ENCODE measurements around the gene LYZL6.
"Not testable (repeated sequence)": the region's sequence is repeated elsewhere in the genome, so short reads cannot be mapped to it uniquely, and the experiment has no call there.

The LYZL6 gene

GRCh38 chr17:35906926-35907637 lies 36.4 kb downstream of the LYZL6 start:
- no peak for DNase-seq (ENCODE audit: low read depth)

- DNase-seq (ENCODE audit: low read depth), result no peak
These were observed 37.2 kb downstream of the LYZL6 start for GRCh38 chr17:35906191-35906925.

DNA sequence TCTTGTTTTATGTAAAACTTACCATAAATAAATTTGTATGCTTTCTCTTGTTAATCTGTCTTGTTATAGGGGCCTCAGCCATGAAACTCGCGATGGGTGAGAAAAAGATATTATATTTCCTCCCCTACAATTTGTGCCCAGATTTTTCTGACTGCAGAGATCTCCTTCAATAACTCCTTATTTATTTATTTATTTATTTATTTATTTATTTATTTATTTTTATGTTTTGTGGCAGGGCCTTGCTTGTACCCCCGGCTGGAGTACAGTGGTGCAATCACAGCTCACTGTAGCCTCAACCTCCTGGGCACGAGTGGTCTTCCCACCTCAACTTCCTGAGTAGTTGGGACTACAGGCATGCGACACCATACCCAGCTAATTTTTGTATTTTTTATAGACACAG lies 40.1 kb downstream of the LYZL6 start:
- DNase-seq (ENCODE audit: low read depth), result no peak

GRCh38 chr17:35901631-35902175 lies 41.8 kb downstream of the LYZL6 start:
- no peak for DNase-seq (ENCODE audit: low read depth)

GRCh38 chr17:35900708-35901480 lies 42.6 kb downstream of the LYZL6 start:
- no peak for DNase-seq (ENCODE audit: low read depth)

- DNase-seq (ENCODE audit: low read depth), result no peak
These were observed 43.2 kb downstream of the LYZL6 start for GRCh38 chr17:35900280-35900679.

DNA sequence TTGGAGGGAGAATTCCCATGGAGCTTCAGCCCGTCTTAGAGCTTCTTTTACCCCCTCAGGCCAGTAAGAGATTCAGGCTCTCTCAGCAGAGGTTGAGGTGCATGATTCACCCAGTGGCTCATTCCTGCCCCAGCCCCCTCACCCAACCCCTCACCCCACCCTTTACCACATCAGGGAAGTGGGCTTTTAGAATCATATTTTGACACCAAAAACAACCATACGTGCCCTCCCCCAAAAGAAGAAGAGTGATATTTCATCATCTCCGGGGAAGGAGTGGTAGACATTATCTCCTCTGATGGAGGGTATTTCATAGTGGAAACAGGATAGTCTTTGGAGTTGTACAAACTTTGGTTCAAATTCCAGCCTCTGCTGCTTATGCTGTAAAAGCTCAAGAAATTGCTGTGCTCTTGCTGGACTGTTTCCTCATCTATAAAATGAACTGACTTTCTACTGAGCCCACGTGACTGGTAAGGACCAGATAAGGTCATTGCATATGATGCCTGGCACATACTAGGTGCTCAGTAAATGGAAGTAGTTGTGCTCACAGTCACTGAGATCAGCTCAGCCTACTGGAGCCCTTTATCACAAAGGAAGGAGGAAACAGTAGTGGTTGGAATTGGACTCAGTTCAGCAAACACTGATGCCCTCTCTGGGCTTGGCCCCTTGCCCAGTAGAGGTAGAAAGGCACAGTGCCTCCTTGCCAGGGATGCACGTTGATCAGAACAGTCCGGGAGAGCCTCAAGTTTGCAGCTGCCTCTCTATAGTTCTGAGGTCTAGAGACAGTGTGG lies 45.0 kb downstream of the LYZL6 start:
- no peak for DNase-seq (ENCODE audit: low read depth)

GRCh38 chr17:35897772-35898171 lies 45.7 kb downstream of the LYZL6 start:
- not testable (repeated sequence) for DNase-seq (ENCODE audit: low read depth)

DNA sequence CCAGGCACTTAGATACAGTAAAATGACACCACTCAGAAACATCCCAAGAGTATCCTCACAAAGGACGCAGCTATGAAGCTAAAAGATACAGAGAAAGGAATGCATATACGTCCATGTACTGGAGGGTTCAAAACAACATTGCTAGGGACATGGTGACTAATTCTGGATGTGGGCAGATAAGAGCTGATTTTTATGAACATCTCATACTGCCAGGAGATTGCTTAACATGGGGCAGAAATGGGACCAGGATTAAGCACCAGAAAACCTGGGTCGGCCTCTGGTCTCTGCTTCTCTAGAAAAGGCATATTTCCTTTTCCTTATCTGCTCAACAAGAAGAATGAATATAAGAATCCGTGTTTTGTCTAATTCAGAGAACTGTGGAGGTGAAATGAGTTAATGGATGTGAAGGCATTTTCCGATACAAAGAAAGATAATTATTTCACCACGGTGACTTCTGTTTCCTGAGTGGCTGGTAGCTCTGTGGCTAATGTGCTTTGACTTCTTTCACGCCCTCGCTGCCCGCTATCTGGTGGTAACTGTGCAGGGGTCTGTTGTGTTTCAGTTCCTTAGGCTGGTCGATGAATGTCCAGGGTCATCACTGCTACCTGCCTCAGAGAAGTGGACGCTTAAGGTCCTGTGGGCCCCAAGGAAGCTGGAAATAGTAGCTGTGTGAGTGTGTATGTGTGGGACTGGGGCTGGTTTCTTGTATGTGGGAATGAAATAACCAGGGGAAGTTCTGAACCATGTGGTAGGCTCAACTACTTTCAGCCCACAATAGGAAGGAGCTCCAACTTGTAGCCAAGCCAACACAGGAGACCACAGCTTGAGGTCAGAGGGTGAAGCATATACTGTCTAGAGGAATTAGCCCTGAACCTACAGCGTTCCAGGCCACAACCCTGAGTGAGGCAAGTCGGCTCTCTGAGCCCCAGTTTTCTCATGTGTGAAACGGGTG lies 47.6 kb downstream of the LYZL6 start:
- DNase-seq (ENCODE audit: low read depth), result no peak

- no peak for DNase-seq (ENCODE audit: low read depth)
These were observed 49.3 kb downstream of the LYZL6 start for GRCh38 chr17:35894206-35894605.

GRCh38 chr17:35893751-35894150 lies 49.8 kb downstream of the LYZL6 start:
- DNase-seq (ENCODE audit: low read depth), result no peak

DNA sequence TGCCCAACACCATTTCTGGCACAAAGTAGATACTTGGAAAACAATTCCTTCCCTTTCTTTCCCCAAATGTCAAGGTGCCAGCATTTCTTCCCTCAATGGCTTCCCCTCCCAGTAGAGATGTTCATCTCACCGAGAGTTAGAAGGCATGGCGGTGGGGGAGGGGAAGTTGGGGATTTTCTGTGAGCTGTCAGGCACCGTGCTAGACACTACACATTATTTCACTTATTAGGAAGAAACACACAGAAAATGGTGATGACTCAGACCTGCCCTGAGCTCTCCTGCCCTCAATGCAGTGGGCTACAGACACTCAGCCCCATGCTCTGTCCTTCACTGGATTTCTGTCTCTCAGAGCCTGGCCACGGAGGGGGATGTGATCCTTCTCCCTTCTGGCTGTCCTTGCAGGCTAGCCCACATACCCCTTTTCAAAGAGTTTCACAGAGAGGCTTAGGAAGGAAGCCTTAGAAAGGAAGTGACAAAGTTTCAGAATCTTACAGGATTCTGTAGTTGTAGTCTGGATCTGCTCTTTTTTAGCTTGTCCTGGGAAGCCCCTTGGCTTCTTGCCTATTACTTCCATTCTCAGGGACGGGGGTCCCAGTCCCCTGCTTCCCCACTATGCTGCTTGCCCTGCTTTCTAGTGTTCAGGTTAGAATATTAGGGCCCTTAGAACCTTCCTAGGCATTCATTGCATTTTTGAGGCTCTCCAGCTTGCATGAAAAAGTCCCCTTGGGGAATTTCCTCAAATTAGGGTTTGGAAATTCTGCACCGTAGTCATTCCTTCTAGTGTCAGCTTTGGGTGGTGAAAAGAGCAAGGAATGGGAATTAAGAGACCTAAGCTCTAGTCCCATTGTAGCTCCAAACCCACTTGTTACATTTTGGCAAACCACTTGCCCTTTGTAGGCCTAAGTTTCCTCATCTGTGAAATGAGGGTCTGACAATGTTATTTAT lies 51.1 kb downstream of the LYZL6 start:
- no peak for DNase-seq (ENCODE audit: low read depth)

DNA sequence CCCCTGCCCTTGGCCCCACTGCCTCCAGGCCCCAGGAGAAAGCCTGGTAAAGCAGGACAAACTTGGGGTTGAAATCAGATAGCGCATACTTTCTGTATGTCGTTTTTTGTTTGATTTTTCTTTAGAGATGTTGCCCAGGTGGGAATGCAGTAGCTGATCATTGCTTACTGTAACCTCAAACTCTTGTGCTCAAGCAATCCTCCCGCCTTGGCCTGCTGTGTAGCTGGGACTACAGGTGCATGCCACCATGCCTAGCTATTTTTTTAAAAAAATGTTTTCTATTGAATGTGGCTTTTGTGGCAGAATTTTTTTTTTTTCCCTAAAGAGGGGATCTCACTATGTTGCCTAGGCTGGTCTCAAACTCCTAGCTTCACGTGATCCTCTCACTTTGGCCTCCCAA lies 52.2 kb downstream of the LYZL6 start:
- no peak for DNase-seq (ENCODE audit: low read depth)

GRCh38 chr17:35890774-35891155 lies 52.7 kb downstream of the LYZL6 start:
- no peak for DNase-seq (ENCODE audit: low read depth)

DNA sequence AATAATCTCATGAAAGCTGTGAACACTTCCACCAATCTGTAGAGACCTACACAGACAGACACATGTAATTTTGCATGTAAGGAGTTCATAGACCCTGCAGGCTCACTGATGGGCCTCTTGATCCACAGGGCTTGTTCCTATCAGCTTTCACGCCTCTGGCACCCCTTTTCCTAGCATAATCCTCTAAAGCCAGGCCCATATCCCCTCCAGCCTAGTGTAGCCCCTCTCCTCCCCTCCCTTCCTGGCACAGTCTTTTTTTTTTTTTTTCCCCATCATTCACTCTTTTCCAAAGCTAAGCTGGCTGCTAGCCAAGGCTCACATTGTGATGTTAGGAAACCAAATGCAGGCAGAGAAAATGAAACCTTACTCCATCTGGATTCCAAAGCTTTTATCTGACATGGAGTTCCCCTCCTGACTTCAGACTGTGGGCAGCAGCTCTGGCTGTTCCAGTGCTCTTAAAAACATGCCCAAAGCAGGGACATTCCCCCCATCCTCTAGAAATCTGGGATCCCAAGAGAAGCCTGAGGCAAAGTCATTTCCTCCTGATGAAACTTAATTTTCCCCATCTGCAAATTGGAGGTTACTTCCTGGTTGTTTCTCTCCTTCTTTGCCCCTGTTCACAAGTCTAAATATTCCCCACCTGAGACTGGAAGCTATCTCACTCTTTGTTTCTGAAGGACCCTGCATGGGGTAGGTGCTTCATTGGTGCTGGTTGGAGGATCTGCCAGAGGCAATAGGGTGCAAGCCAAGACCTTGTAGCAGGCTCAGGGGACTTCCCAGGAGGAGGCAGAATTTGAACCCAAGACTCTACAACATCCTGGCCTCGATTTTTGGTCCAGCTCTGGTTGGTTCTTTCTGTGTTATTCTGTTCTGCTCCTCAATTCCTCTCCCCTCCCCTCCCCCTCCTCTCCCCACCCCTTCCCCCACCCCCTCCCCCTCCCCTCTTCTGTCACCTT lies 53.4 kb downstream of the LYZL6 start:
- no peak for DNase-seq (ENCODE audit: low read depth)

GRCh38 chr17:35889241-35889640 lies 54.3 kb downstream of the LYZL6 start:
- no peak for DNase-seq (ENCODE audit: low read depth)

All from stimulated activated CD8-positive, alpha-beta memory T cell treated with anti-CD3 and anti-CD28 coated beads, Interleukin-12 subunit alpha, Interleukin-12 subunit beta, amount 100 ng/mL, for 4 hours (primary cell).